ENCODE data around the gene TADA1.
"Not testable (repeated sequence)": the region's sequence is repeated elsewhere in the genome, so short reads cannot be mapped to it uniquely, and the experiment has no call there.

The TADA1 gene

DNA sequence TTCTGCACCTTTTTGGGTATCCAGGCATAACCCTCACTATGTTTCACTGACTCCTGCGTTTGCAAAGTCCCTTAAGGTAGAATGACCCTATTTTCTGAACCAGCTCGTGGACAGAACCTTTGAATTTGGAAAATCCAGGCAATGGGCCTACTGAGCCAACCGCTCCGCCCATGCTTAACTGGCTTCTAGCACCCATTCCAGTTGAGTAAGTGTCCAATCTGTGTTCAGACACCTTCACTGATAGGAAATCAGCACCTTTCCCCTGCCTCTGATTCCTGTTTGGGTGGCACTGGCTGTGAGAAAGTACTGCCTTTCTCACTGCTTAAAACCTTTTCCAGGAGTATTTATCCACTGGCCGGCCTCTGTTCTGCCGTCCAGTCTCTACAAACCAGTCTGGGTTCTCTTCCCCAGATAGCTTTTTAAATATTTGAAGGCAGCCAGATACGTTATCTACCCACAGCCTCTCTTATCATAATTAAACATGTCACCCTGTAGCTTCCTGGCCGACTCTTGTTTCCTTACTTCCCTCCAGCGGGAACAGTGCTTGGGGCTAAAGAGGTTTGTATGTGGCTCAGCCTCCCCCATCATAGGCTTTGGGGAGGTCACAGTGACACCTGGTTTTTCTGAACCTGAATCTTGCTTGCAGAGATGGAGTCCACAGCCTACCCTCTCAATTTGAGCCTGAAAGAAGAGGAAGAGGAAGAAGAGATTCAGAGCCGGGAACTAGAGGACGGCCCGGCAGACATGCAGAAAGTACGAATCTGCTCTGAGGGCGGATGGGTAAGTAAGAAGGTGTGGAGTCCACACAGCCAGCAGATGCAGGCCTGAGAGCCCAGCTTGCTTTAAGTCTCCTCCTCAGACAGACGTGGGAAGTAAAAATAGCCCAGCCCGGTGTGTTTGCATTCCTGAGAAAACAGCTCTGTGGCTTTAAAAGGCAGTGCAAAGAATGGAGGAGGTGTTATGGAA, 35.5 kb downstream of the TADA1 start:
- peak; percentile 13 for DNase-seq

DNA sequence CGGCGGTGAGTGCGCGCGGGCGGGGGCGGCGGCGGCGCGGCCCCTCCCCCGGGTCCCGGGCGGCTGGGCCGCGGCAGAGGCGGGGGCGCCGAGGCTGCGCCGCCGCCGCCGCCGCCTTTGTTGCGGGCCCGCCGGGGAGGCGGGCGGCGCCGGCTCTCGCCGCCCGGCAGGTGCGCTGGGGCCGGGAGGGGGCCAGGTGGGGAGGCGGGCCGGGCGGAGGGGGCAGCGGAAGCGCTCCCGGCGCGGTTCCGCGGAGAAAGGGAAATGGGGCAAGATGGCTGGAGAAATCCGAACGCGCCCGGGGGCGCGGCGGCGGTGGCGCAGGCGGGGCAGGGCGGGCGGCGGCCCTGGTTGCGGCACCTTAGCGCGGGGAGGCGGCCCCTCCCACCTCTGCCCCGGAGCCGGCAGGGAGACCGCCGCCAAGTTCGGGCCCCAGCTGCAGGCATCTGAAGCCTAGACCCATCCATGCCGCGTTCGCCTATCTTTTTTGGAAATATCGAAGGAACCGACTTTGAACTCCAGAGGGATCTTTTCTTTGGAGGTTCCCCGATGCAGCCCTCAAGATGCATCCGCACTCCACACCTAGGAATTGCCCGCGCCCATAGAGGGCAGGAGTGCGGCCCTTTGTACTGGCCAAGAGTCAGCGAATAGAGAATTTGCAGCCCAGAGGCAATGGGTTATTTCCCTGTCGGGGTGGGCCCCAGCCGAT, 36.3 kb downstream of the TADA1 start:
- DNase-seq, result peak; percentile 28

DNA sequence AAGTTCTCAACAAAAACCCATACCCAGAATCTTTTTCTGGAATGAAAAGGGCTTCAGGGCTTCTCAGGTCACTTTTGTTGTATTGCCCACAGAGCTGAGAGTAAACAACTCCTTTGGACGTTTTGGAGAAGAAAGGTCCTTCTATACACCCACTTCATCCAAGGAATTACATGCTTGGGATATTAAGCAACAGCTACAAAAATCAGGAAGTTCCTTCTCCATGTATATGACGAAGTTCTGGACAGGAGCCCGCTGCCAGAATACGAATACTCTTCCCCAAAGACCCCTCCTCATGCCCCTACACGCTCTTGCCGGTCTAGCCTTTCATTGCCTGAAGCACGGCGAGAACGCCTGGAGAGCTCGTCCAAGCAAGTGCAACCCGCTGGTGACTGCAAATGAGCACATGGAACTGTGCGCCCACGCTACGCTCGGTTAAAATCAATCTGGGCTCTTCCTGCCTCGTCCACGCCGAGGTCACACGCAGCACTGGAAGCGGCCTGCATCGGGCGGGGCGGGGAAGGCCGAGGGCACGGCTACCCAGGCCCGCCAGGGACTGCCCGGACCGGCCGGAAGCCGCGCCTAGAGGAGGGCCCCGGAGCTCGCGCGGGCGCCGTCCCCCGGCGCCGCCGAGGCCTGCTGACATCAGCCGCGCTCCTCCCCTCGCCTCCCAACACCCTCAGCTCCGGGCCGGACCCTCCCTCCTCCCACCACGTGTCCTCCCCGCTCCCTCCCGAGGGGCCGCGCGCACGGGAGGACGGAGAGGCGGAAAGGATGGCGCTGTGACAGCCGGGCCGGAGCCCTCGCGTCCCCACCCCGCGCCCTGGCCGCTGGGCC, 37.1 kb downstream of the TADA1 start, which contains the start of gene POGK:
TSS of gene POGK (plus strand) at position 710 of the 834 bp plus-strand sequence. CDS start 1,482 bp downstream, outside the sequence.
- DNase-seq, result peak; percentile 86

DNA sequence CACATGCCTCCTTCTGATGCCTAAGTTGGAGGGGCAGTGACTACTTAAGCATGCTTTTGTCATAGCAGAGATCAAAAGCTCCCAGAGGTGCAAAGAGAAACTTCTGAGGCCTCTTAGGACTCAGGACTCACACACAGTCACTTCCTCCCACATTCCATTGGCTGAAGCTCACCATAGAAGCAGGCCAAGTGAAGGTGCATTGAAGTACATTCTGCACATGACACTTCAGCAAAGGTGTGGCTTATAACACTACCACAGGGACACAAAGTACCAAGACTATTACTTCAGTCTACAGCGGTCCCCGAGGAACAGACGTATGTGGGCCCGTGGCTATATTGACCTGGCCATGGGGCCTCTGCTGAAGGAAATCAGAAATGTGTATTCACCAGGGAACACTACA, 39.3 kb downstream of the TADA1 start:
- DNase-seq, result no peak

DNA sequence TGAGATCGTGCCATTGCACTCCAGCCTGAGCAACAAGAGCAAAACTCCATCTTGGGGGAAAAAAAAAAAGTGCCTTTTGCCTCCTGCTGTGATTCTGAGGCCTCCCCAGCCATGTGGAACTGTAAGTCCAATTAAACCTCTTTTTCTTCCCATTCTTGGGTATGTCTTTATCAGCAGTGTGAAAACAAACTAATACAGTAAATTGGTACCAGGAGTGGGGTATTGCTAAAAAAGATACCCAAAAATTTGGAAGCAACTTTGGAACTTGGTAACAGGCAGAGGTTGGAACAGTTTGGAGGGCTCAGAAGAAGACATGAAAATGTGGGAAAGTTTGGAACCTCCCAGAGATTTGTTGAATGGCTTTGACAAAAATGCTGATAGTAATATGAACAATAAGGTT, 46.3 kb downstream of the TADA1 start:
- not testable (repeated sequence) for DNase-seq

DNA sequence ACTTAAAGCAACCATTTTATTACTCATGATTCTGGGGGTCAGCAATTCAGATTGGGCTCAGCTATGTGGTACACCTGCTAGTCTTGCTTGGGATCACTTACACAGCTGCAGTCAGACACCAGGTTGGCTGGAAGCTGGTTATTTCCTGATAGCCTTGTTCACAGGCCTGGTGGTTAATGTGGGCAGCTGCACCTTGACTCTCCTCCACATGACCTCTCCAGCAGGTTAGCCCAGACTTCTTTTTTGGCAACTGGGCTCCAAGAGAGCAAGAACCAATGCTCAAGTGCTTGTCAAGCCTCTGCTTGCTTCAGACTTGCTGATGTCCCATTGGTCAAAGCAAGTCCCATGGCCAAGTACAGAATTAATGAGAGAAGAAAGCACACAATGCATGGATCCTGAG, 48.6 kb downstream of the TADA1 start:
- no peak for DNase-seq

DNA sequence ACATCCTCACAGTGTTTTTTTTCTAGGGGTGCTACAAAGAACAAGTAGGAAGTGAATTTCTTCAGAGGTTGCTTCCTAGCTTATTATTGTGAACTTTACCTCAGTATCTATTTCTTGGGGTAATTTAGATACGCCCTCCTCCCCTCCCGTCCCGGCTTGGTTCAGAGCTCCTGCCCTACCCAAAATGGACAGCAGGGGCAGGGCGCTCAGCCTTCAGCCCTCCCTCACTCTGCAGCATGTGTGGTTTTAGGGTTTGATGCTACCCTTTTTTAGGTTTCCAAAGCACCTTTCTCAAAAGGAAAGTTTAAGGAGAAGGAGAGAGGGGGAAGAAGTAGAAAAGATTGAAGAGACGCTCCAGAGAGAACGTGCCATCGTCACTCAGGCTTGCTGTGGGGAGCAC, 53.7 kb downstream of the TADA1 start:
- DNase-seq, result no peak

DNA sequence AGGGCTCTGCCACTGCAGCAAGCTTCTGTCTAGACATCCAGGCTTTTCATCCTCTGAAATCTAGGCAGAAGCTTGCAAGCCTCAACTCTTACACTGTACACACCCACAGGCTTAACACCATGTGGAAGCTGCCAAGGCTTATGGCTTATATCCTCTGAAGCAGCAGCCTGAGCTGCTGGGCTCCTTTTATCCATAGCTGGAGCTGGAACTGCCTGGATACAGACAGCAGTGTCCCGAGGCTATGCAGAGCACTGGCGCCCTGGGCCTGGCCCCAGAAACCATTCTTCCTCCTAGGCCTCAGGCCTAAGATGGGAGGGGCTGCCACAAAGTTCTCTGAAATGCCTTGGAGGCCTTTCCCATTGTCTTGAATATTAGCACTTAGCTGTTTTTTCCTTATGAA, 56.1 kb downstream of the TADA1 start:
- DNase-seq, result no peak

DNA sequence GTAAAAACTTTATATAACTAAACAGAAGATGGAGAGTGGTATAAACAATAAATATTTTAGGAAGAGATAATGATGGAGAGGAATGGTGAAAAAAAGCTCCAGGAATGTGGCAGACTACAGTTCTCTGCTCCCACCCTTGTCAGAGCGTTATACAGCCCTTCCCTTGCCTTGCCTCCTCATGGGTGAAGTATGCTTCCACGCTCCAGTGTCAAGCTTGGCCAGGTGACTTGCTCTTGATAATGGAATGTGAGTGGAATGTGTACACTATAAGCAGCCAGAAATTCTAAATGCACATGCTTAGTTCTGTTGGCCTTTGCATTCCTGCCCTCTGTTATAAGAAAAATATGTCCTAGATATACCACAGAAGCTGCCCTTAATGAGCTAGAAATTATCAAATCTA, 61.5 kb downstream of the TADA1 start:
- DNase-seq, result no peak

DNA sequence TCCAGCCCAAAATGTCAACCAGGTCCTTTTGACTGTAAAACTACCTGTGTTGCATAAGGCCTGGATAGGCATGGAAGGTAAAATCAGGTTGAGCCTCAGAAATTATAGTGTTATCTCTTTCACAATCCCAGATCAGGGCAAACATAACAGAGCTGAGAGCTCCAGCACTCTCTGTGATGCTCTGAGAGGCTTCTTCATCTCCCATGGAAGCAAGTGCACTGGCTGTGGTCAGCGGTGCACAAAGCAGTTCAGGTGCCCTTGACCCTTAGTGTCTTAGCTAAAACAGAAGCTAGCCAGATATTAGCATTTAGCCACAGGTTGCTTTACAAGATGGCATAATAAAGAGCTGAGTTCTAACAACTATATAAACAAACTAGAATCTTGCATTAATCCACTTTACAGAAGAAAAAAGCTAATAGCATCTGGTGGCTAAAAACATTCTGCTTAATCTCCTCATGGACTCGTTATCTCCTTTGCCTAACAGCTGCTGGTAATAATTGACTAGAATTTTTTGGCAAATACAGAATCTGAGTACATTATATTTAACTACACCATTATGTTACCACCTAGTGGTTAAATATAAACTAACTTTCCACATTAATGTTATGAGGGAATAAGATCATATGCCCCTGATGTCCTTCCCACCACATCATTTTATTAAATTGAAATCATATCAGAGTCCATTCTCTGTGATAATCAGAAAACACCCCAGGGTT, 62.4 kb downstream of the TADA1 start:
- no peak for DNase-seq

DNA sequence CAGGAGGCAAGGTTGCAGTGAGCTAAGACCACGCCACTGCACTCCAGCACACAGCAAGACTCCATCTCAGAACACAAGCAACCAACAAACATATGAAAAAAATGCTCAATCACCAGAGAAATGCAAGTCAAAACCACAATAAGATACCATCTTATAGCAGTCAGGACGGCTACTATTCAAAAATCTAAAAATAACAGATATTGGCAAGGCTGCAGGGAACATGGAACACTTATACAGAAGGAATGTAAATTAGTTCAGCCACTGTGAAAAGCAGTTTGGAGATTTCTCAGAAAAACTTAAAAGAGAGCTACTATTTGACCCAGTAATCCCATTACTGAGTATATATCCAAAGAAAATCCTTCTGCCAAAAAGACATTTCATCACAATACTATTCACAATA, 64.4 kb downstream of the TADA1 start:
- DNase-seq, result no peak

DNA sequence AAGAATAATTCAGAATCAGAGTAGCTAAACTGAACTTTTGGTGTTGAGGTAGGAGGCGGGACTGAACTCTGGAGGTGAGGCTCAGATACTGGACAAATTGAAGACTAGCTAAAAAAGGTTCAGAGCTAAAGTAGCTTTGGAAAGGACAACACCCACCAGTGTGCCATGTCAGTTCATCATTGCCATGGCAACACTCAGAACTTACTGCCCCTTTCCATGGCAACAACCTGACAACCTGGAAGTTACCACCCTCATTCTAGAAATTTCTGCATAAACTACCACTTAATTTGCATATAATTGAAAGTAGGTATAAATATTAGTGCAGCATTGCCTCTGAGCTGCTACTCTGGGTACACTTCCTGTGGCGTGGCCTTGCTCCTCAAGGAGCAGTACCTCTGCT, 67.1 kb downstream of the TADA1 start:
- no peak for DNase-seq

Measured in fibroblast of skin of right quadriceps (primary cell).